Iris pigment epithelial cell (primary cell): ENCODE measurements around the gene GIPC2.
"Not testable (repeated sequence)": the region's sequence is repeated elsewhere in the genome, so short reads cannot be mapped to it uniquely, and the experiment has no call there.

Source experiments
- DNase-seq: peaks from one replicate; pipeline ENCODE4 v3.0.0-alpha.2; 2011; ENCODE audit warnings: low read depth

Gene GIPC2

DNA sequence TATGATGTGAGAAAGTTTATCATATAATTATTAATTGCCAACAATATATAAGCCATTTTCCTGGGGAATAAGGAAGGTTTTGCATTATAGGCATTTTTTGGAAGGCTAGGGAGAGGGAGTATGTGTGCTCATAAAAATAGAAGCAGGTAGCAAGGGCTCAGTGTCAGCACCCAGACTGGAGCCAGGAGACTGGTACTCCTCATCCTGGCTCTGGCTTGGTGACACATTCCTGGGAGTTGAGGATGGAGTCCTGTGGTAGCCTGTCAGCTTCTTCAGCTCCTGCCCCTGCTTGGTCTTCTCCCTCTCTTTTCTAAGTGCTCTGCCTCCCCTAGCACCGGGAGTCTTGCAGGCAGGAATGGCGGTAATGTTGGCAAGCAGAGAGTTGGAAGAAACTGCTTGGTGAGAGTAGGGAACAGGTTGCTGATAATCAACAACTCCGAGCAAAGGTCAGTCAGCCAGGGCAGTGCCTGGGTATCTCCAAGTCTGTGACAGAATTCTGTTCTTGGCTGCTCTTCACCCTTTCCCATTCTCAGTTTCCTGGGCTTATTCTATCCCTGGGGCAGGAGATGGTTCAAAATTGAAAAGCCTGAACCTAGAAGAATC, 23.0 kb downstream of the GIPC2 start:
- no peak for DNase-seq

DNA sequence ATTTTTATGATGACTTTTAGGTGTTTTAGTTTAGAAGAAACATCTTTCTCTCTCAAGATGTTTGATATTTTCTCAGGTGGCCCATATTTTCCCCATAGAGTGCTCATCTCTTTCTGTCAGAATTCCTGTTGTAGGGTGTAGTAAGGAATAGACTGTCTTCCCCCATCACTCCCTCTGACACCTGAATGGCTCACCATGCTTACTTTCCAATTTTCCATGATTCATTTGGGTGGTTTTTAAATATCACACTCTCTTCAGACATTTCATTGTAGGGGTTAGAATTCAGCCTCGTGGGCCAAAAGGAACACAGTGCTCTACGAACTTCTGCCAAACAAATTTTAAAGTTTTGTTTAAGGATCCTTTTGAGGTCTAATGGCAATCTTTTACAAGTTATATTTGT, 24.0 kb downstream of the GIPC2 start:
- no peak for DNase-seq

DNA sequence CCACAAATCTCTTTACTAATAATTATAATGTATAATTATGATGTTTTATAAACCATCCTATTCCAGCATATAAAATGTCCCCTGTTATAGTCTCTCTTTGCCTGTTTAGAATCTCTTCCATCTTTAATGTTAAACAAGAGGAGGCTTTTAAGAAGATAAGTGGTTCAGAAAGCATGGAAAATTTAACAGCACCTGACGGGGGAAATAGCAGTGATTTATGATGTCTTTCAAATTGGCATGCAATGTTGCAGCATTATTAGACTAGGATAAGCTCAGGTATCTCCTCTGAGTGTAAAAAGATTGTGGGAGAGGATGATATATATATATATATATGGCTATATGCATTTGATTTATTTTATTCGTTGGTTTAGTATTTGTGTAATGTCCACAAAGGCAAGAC, 24.4 kb downstream of the GIPC2 start:
- DNase-seq: no peak

DNA sequence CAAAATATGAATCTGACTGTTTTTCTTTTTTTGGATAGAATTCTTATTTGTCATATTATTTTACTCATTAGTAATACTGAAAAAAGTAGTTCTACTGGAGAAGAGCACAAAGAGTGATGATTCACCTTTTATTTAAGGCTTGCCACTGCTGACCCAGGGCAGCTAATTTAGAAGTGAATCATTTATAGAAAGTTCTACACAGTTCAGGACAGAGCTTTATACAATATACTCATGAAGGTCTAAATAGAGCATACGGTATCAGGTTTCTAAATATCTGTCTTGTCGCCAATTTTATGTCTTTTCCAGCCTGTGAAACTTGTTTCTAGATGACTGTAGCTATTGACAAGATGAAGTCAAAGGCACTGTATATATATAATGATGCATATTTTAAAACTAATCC, 25.0 kb downstream of the GIPC2 start:
- peak; percentile 93 for DNase-seq

DNA sequence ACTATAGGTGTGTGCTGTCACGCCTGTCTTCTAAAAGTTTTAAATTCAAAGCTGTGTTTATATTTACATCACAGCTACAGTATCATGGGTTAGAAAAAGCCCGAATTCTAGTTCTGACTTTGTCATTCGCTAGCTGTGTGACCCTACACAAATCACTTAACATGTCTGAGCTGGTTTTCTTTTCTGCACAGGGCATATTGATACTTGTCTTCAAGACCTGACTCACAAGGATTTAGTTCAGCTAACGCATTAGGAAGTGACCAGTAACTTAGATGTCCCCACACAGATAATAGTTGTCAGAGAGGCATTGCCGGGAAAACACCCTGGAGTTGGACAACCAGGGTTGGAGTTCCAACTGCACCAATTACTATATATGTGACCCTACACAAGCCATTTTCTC, 25.9 kb downstream of the GIPC2 start:
- DNase-seq: no peak

DNA sequence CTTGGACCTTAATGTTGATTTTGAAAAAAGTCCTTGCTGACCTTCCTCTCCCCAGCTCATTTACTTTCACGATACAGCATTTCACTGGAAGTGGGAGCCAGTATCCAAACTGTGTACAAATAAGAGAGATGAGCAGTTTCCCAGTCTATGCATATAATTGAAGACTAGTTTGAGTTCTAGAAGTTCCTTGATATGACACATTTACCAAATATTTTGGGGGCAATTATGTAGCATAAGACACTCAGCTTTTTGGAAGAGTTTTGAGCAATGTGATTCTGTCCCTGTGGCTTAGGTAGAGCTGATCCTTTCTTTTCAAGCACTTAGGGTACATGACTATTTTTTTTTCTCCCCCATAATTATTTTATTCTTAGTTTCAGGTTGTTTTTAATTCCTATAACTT, 26.4 kb downstream of the GIPC2 start:
- no peak for DNase-seq

DNA sequence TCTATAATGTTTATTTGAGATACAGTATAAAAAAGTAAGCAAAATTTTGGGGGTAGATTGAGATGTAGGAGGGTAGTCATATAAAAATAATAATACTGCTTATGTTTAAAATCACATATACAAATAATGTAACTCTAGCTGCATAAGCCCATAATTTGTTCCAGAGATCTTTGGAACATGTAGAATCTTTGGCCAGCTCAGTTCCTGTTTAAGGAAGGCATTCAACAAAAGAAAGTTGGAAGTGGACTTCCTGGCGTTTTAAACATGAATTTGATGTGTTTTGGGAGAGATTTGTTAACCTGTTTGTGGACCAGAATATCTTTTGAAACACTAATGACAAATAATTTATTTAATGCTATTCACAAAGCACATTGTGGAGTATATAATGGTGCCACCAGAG, 27.7 kb downstream of the GIPC2 start:
- DNase-seq: no peak

DNA sequence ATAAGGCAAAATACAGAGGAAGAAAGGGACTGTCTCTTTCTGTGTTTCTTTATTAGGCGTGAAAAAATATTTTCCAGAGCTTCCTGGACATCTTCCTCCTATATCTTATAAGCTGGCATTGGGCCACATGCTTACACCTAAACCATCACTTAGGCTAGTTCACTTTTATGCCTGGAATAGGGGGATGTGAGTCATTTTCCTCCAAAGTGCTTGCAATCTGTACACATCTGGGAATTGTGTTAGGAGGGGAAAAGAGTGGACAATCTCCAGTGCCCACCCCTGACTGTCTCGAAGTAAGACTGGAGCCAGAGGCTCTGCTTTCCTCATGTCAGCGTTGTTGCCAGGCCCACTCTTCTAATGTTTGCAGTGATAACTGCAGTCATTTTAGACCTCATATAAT, 29.9 kb downstream of the GIPC2 start:
- DNase-seq: no peak

DNA sequence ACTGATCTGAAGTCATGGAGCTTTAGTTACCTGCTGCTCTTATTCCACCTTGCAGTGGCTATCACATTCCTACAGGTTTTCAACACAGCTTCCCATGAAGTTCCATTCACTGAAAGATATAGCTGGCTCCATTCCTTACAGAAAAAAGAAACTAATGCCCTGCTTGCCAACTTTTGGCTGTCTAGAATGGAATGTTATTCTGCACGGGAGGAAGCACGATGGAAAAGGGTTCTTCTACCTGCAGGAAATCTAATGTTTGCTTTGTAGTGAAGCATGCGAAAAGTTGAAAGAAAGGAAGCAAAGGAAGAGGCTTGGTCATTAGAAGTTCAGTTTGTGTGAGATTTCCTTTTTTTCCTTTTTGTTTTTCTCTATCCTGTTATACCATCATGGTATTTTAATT, 32.6 kb downstream of the GIPC2 start:
- DNase-seq: no peak

DNA sequence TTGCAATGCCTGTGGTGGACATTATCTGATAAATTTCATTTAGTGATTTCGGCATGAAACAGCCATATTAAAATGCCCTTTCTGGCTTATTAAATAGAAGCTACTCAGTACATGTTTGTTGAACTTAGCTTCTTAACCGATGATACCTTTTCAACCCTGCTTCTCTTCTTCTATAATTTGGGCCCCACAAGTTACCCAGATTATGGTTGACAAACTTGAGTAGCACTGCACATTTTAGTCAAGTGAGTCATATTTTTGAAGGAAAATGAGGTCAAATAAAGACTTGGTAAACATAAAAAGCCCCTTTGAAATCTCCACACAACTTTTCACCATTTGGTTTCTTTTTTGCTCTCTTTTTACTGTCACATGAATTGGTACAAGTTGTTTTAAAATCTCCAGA, 33.8 kb downstream of the GIPC2 start:
- DNase-seq: peak; percentile 69

DNA sequence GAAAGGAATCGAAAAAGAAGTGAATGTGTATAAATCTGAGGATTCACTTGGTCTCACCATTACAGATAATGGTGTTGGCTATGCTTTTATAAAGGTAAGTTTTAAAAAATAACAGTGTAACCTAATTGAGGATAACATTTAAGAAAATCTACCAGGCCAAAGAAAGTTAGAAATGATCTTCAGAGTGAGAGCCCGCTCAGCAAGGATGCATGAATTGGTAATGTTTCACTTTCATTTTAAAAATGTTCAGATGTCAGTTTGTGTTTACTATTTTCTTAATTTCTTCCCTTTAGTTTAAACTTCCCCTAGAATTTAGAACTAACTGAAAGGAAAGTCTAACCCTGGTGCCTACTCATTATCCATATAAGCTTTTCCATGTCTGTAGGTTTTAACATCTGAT, 35.0 kb downstream of the GIPC2 start:
- no peak for DNase-seq

DNA sequence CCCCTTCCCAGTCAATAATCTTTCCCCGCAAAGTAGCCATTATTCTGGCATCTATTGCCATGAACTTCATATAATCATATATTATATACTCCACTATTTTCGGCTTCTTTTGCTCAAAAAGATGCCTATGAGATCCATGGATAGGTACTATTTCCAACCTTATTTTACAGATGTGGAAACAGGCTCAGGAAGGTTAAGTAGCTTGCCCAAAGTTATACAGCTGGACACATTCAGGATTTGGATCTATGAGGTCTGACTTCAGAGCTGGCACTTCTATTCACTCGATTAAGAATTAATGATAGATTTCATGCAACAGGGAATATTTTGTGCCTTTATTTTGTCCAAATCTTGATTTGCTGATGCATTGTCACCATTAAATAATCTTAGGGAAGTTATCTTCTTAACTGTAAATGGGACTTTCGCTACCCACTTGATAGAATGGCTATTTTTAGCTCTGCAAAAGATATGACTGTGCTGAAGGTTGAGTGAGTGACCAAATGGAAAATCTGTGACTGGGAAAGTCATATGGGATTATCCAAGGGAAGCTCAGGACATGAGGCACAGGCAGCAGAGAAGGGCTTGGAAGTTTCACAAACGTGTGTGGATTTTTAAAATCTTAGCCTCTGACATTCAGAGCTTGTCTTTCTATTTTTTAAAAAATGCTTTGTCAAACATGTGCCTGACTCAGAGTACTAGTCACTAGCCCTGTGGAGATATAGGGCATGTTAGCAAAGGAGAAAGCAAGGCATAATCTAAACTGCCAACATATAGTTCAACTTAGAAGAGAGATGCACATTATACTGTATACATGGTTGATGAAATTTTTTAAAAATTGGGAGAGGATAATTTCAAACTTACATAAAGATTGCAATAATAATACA, 36.5 kb downstream of the GIPC2 start:
- peak; percentile 57 for DNase-seq

DNA sequence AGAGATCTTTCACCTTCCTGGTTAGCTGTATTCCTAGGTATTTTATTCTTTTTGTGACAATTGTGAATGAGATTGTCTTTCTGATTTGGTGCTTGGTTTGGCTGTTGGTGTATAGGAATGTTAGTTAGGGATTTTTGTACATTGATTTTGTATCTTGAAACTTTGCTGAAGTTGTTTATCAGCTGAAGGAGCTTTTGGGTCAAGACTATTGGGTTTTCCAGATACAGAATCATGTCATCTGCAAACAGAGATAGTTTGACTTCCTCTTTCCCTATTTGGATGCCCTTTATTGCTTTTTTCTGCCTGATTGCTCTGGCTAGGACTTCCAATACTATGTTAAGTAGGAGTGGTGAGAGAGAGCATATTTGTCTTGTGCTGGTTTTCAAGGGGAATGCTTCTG, 38.9 kb downstream of the GIPC2 start:
- DNase-seq: not testable (repeated sequence)

DNA sequence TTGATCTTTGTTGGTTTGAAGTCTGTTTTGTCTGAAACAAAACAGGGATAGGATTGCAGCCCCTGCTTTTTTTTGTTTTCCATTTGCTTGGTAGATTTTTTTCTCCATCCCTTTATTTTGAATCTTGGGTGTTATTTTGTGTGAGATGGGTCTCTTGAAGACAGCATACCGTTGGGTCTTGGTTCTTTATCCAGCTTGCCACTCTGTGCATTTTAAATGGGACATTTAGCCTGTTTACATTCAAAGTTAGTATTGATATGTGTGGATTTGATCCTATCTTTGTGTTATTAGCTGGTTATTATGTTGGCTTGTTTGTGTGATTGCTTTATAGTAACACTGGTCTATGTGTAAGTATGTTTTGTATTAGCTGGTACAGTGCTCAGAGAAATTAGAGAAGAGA, 40.9 kb downstream of the GIPC2 start:
- DNase-seq: no peak

DNA sequence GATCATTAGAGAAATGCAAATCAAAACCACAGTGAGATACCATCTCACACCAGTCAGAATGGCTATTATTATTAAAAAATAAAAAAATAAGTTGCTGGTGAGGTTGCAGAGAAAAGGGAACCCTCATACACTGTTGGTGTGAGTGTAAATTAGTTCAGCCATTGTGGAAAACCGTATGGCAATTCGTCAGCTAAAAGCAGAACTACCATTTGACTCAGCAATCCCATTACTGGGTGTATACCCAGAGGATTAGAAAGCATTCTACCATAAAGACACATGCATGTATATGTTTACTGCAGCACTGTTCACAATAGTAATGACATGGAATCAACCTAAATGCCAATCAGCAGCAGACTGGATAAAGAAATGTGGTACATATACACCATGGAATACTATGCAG, 42.2 kb downstream of the GIPC2 start:
- DNase-seq: no peak

DNA sequence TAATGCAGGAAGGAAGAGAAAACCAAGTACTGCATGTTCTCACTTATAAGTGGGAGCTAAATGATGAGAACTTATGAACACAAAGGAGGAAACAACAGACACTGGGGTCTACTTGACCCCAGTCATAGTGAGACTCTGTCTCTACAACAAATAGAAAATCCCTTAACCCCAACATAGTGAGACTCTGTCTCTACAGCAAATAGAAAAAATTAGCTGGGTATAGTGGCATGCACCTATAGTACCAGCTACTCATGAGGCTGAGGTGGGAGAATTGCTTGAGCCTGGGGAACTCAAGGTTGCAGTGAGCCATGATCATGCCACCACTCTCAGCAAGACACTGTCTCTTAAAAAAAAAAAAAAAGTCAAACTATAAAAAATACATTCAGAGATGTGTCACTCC, 42.7 kb downstream of the GIPC2 start:
- DNase-seq: no peak

DNA sequence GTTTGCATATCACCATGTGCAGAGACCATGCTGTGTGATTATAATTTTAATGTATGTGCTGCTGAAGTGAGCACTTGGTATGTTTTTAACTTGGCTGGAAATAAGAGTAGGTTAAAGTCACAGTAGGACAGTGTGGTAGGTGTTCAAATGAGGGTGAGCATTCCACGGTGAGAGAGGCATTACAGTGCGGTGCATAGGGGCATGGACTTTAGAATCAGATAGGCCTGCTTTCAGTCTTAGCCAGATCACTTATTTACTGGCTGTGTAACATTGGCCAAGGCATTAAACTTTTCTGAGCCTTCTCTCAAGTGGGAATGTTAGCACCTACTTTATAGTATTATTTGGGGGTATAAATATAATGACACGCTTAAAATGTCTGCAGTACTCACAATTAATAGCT, 43.2 kb downstream of the GIPC2 start:
- DNase-seq: no peak

DNA sequence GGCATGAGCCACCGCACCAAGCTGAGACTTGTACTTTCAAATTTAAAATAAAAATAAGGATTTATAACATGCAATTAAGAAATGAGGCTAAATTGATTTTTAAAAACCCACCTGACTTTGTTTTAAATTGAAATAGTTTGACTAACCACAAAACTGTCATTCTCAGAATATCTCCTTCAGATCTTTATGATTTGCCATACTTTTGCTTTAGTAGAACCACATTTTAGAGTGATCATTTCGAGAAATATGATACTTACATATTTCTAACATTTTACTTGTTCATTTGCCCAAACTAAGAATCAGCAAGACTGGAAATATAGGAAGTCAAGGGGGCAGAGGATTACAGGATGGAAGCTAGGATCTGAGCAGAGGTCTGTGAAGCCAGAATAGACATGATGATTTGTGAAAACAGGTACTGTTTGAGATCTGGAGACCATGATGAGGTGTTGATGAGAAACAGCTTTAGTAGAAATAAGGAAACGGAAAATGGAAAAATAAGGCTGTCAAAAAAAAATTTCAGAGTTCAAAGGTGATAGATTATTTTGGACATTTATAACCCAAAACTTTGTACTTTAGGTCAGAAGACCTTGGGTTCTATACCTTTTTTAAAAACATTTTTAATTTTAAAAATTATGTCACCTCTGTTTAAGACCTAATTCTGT, 44.8 kb downstream of the GIPC2 start:
- no peak for DNase-seq

DNA sequence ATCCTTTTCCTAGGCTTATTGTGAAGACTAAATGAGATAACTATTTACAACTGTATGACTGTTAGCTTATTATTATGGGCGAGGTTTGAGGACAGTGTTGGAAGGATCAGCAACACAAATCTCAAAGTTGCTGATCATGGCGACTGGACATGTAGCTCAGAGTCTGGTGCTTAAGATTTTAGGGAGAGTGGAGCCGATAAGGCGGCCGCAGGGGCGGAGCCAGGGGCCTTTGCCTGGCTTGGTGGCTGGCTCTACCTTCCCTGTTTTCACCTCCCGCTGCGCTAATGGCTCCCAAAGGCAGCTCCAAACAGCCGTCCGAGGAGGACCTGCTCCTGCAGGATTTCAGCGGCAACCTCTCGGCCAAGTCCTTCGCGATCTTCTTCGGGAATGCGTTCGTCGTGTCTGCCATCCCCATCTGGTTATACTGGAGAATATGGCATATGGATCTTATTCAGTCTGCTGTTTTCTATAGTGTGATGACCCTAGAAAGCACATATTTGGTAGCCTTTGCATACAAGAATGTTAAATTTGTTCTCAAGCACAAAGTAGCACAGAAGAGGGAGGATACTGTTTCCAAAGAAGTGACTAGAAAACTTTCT, 45.5 kb downstream of the GIPC2 start:
- DNase-seq: no peak

DNA sequence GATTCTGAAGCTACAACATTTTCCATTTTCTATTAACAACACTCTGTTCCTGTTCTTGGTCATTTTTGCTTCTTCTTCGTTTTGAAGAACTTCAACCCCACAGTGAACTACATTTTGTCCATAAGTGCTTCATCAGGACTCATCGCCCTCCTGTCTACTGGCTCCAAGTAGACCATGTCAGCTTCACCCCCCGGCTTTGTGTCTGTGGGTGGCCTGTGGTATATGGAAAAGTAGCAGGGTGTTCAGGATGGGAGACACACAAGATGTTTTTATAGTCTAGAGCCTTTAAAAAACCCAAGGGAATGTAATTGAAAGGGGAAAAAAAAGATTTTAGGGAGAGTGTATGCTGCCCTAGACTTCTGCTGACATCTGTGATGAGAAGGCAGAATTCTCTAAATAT, 46.1 kb downstream of the GIPC2 start:
- no peak for DNase-seq

DNA sequence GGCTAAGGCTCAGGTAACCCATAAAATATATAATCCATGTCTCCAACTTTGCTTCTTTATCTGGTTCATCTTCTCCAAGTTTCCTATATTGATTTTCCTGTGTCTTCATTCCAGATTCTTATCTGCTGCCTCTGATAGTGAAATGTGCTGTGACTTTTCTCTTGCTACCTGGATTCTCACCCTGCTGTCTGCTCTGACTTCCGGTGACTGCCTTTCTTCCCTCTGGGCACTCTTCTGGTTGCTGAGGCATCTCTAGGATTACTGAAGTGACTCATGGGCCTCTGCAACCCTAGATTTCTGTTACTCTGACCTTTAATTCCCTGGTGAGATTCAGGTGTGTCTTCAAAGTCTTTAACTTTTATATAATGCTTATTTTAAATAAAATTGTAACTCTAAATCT, 46.9 kb downstream of the GIPC2 start:
- DNase-seq: peak; percentile 57

DNA sequence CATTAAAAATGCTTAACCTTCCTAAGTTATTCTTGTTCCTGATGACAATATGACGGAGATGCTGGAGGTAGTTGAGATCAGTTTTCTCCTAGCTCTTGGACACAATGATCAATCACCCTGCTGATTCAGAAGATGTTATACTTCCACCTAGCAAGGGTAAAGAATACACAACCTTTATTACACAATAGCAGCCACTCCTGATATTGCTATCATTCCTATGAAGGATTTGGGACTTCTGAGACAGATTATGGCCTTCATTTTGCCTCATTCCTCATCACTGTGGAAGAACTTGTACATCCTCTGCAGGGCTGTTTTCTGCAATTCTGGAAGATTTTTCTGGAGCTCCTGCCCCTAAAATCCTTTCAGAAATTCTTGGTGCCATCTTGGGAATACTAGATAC, 47.8 kb downstream of the GIPC2 start:
- no peak for DNase-seq

DNA sequence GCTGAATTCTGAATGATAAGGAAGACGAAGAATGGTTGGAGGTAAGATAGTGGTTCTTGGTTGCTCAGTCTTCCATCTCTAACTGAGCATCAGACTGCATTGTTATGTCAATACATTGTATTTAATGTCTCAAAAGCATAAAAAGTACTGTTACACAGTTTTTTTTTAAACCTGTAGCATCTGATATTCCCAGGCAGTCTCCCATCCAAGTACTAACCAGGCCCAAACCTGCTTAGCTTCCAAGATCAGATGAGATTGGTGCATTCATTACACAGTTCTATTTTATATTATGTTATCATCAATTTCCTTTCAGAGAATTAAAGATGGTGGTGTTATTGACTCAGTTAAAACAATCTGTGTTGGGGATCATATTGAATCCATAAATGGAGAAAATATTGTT, 48.9 kb downstream of the GIPC2 start:
- DNase-seq: no peak
